ENCODE results near the gene VMP1.

Gene VMP1

GRCh38 chr17:59830007-59830630, 122.7 kb downstream of the VMP1 start:
- TF ChIP-seq, protein P1, sequence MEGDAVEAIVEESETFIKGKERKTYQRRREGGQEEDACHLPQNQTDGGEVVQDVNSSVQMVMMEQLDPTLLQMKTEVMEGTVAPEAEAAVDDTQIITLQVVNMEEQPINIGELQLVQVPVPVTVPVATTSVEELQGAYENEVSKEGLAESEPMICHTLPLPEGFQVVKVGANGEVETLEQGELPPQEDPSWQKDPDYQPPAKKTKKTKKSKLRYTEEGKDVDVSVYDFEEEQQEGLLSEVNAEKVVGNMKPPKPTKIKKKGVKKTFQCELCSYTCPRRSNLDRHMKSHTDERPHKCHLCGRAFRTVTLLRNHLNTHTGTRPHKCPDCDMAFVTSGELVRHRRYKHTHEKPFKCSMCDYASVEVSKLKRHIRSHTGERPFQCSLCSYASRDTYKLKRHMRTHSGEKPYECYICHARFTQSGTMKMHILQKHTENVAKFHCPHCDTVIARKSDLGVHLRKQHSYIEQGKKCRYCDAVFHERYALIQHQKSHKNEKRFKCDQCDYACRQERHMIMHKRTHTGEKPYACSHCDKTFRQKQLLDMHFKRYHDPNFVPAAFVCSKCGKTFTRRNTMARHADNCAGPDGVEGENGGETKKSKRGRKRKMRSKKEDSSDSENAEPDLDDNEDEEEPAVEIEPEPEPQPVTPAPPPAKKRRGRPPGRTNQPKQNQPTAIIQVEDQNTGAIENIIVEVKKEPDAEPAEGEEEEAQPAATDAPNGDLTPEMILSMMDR (IDR thresholded peaks at IDR 0.05; ENCODE audit: insufficient read depth, low read length) = no peak
- TF ChIP-seq POLR2AphosphoS5 (IDR thresholded peaks at IDR 0.05; ENCODE audit: low read depth) (no peak), SPI1 (IDR thresholded peaks at IDR 0.05; ENCODE audit: borderline replicate concordance, low read depth) (no peak), GABPA (IDR thresholded peaks at IDR 0.05; ENCODE audit: low read depth) (no peak)
- TF ChIP-seq, protein P2, sequence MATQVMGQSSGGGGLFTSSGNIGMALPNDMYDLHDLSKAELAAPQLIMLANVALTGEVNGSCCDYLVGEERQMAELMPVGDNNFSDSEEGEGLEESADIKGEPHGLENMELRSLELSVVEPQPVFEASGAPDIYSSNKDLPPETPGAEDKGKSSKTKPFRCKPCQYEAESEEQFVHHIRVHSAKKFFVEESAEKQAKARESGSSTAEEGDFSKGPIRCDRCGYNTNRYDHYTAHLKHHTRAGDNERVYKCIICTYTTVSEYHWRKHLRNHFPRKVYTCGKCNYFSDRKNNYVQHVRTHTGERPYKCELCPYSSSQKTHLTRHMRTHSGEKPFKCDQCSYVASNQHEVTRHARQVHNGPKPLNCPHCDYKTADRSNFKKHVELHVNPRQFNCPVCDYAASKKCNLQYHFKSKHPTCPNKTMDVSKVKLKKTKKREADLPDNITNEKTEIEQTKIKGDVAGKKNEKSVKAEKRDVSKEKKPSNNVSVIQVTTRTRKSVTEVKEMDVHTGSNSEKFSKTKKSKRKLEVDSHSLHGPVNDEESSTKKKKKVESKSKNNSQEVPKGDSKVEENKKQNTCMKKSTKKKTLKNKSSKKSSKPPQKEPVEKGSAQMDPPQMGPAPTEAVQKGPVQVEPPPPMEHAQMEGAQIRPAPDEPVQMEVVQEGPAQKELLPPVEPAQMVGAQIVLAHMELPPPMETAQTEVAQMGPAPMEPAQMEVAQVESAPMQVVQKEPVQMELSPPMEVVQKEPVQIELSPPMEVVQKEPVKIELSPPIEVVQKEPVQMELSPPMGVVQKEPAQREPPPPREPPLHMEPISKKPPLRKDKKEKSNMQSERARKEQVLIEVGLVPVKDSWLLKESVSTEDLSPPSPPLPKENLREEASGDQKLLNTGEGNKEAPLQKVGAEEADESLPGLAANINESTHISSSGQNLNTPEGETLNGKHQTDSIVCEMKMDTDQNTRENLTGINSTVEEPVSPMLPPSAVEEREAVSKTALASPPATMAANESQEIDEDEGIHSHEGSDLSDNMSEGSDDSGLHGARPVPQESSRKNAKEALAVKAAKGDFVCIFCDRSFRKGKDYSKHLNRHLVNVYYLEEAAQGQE (IDR thresholded peaks at IDR 0.05; ENCODE audit: insufficient replicate concordance, low read depth) = no peak
- Histone ChIP-seq H3K27me3 (ENCODE audit: insufficient read depth, poor library complexity, severe bottlenecking) (no peaks in the 10 kb centered on the region), H3K4me3 (replicated peaks; ENCODE audit: insufficient read depth, low read length) (no peak overlapping the region), H3K27ac (replicated peaks) (peak overlapping the region; percentile 53; the same call in 1 of the 2 replicates)
- no peak for DNase-seq (ENCODE audit: low read depth in 1 of 2, low spot score in 1 of 2)

- TF ChIP-seq GABPA (IDR thresholded peaks at IDR 0.05; ENCODE audit: low read depth) (no peak), SPI1 (IDR thresholded peaks at IDR 0.05; ENCODE audit: borderline replicate concordance, low read depth) (no peak), POLR2AphosphoS5 (IDR thresholded peaks at IDR 0.05; ENCODE audit: low read depth) (no peak)
- TF ChIP-seq, protein P2 (IDR thresholded peaks at IDR 0.05; ENCODE audit: insufficient replicate concordance, low read depth) = no peak
- TF ChIP-seq, protein P1 (IDR thresholded peaks at IDR 0.05; ENCODE audit: insufficient read depth, low read length) = no peak
- H3K27me3 ChIP-seq (ENCODE audit: insufficient read depth, poor library complexity, severe bottlenecking) = no peaks in the 10 kb centered on the region
- DNase-seq (ENCODE audit: low read depth in 1 of 2, low spot score in 1 of 2) = no peak
- H3K4me3 ChIP-seq (replicated peaks; ENCODE audit: insufficient read depth, low read length) = no peak overlapping the region
- no peak overlapping the region for H3K27ac ChIP-seq (replicated peaks)
These were observed 123.5 kb downstream of the VMP1 start for GRCh38 chr17:59830846-59831486.

DNA sequence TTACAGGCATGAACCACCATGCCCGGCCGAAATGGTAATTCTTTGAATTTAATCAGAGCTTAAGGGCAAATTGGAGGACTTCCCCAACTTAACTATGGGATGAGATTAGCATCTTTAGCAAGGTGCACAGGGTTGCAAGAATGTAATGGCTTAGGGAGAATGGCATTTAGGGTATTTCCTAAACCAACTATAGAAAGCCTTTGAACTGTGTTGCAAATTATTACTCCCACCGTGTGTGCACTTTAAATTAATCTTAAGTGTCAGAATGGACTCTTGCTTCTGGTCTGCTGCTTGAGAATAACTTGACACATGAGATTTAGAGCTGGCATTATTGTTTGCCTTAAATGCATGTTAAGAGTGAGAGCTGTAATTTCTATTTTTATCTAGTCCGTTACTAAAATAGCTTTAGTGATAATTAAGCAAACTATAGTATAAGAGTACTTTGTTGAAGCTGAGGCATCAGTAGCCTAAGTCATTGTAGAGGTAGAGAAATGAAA, 125.5 kb downstream of the VMP1 start:
- no peak overlapping the region for H3K4me3 ChIP-seq (replicated peaks; ENCODE audit: insufficient read depth, low read length)
- no peaks in the 10 kb centered on the region for H3K27me3 ChIP-seq (ENCODE audit: insufficient read depth, poor library complexity, severe bottlenecking)
- no peak overlapping the region for H3K27ac ChIP-seq (replicated peaks)
- TF ChIP-seq SPI1 (IDR thresholded peaks at IDR 0.05; ENCODE audit: borderline replicate concordance, low read depth) (no peak), GABPA (IDR thresholded peaks at IDR 0.05; ENCODE audit: low read depth) (no peak), POLR2AphosphoS5 (IDR thresholded peaks at IDR 0.05; ENCODE audit: low read depth) (no peak)
- TF ChIP-seq, protein P1 (IDR thresholded peaks at IDR 0.05; ENCODE audit: insufficient read depth, low read length) = no peak
- TF ChIP-seq, protein P2 (IDR thresholded peaks at IDR 0.05; ENCODE audit: insufficient replicate concordance, low read depth) = no peak
- DNase-seq (ENCODE audit: low read depth in 1 of 2, low spot score in 1 of 2) = no peak
